ENCODE measurements around the gene NTRK2. TPM values are rescaled to one million over a fixed set of nuclear protein-coding genes. Genes with fewer than 3 reads are reported as not detected.
A peak's percentile ranks its signal among the peaks of the same experiment; 100 is the strongest.

NTRK2 gene
- total and polyA plus RNA-seq, 10 of the 15 experiments (the other 5 are each of a cell fraction or from before 2014, with no cell fraction given), result 0.42 to 4.6 (median 0.65) TPM

DNA sequence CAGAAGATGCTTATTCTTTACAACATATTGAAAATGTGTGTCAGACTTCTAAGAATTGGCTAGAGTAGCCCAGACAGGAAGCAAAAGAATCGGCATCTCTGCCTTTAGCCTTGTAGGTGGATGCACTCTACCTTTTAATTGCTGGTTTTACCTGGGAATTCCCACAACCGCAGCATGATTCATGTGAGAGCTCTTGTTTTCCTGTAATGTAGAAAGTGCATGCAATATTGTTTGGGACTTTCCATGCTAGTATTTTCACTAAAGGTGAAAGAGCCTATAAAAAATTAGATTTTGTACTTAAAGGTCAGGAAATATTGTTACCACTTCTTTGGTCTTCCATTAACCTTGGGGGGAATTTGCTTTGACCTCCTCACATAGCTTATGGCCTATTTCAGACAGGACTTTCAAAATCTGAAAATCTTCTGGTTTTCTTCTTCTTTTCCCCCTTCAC lies 89.8 kb downstream of the NTRK2 start (continued):
- TF ChIP-seq GATAD2B (conservative IDR thresholded peaks at IDR 0.05; ENCODE audit: low read depth), result 0 out of 2 replicates have a peak, but pooled peaks have one; percentile 49
- TF ChIP-seq DPF2 (IDR thresholded peaks at IDR 0.05), result peak; percentile 92
- no peak for TF ChIP-seq YBX1 (IDR thresholded peaks at IDR 0.05)
- TF ChIP-seq PKNOX1 (IDR thresholded peaks at IDR 0.05), result no peak
- 0 out of 2 replicates have a peak, but pooled peaks have one; percentile 44 for TF ChIP-seq TCF7 (IDR thresholded peaks at IDR 0.05; ENCODE audit: borderline replicate concordance)
- TF ChIP-seq, protein P1, sequence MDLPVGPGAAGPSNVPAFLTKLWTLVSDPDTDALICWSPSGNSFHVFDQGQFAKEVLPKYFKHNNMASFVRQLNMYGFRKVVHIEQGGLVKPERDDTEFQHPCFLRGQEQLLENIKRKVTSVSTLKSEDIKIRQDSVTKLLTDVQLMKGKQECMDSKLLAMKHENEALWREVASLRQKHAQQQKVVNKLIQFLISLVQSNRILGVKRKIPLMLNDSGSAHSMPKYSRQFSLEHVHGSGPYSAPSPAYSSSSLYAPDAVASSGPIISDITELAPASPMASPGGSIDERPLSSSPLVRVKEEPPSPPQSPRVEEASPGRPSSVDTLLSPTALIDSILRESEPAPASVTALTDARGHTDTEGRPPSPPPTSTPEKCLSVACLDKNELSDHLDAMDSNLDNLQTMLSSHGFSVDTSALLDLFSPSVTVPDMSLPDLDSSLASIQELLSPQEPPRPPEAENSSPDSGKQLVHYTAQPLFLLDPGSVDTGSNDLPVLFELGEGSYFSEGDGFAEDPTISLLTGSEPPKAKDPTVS (IDR thresholded peaks at IDR 0.05; ENCODE audit: low read depth, low read length), result no peak
- TF ChIP-seq IKZF1 (conservative IDR thresholded peaks at IDR 0.05), result peak; percentile 92
- peak; percentile 58 to 75 for TF ChIP-seq BHLHE40 (IDR thresholded peaks at IDR 0.05; ENCODE audit: borderline replicate concordance in 1 of 2, low read depth in 2 of 2, low read length in 1 of 2)
- peak; percentile 98 for TF ChIP-seq BCL11A (IDR thresholded peaks at IDR 0.05; ENCODE audit: low read depth, low read length)
- TF ChIP-seq STAT3 (IDR thresholded peaks at IDR 0.05; ENCODE audit: low read depth, low read length), result peak; percentile 92; the same call in 1 of the 2 replicates
- TF ChIP-seq CBX5 (IDR thresholded peaks at IDR 0.05; ENCODE audit: low read depth), result peak; percentile 86; the same call in 1 of the 2 replicates
- peak; percentile 68 for TF ChIP-seq IRF4 (IDR thresholded peaks at IDR 0.05; ENCODE audit: low read depth, low read length)
- peak; percentile 99 for TF ChIP-seq RELB (IDR thresholded peaks at IDR 0.05; ENCODE audit: low read depth)
- peak; percentile 52; the same call in 1 of the 2 replicates for TF ChIP-seq ZNF687 (IDR thresholded peaks at IDR 0.05)
- TF ChIP-seq ZBED1 (IDR thresholded peaks at IDR 0.05; ENCODE audit: borderline replicate concordance), result peak; percentile 44; the same call in 1 of the 2 replicates
- TF ChIP-seq TAF1 (IDR thresholded peaks at IDR 0.05; ENCODE audit: borderline replicate concordance, low read depth, low read length), result 0 out of 2 replicates have a peak, but pooled peaks have one; percentile 30
- peak; percentile 62 for TF ChIP-seq NR2C1 (IDR thresholded peaks at IDR 0.05)
- TF ChIP-seq RUNX3 (IDR thresholded peaks at IDR 0.05; ENCODE audit: low read length), result peak; percentile 99
- TF ChIP-seq MEF2A (IDR thresholded peaks at IDR 0.05; ENCODE audit: insufficient read depth, low read depth, low read length), result peak; percentile 87; the same call in 1 of the 2 replicates
- 0 out of 2 replicates have a peak, but pooled peaks have one; percentile 38 for TF ChIP-seq TCF3 (IDR thresholded peaks at IDR 0.05; ENCODE audit: borderline replicate concordance, insufficient read depth, low read depth, low read length)
- TF ChIP-seq SKIL (IDR thresholded peaks at IDR 0.05; ENCODE audit: low read depth, poor library complexity, severe bottlenecking), result peak; percentile 83
